ENCODE measurements around the gene LARGE1.
"Not testable (repeated sequence)": the region's sequence is repeated elsewhere in the genome, so short reads cannot be mapped to it uniquely, and the experiment has no call there.

Gene LARGE1

GRCh38 chr22:33578752-33579151 lies 341.5 kb downstream of the LARGE1 start:
- DNase-seq: no peak

GRCh38 chr22:33577862-33578411 lies 342.3 kb downstream of the LARGE1 start:
- no peak for DNase-seq

- DNase-seq: no peak
Observed at GRCh38 chr22:33576205-33576604, 344.1 kb downstream of the LARGE1 start.

GRCh38 chr22:33575771-33576170 lies 344.5 kb downstream of the LARGE1 start:
- DNase-seq: no peak

GRCh38 chr22:33575041-33575440 lies 345.2 kb downstream of the LARGE1 start:
- DNase-seq: no peak

GRCh38 chr22:33573479-33573878 lies 346.8 kb downstream of the LARGE1 start:
- no peak for DNase-seq

- DNase-seq: no peak
Observed at GRCh38 chr22:33572086-33572485, 348.2 kb downstream of the LARGE1 start.

GRCh38 chr22:33570110-33570509 lies 350.2 kb downstream of the LARGE1 start:
- no peak for DNase-seq

- no peak for DNase-seq
Observed at GRCh38 chr22:33569559-33569958, 350.7 kb downstream of the LARGE1 start.

- DNase-seq: no peak
Observed at GRCh38 chr22:33569018-33569417, 351.3 kb downstream of the LARGE1 start.

GRCh38 chr22:33566495-33566894 lies 353.8 kb downstream of the LARGE1 start:
- not testable (repeated sequence) for DNase-seq

- DNase-seq: no peak
Observed at GRCh38 chr22:33565580-33565995, 354.7 kb downstream of the LARGE1 start.

GRCh38 chr22:33564683-33565082 lies 355.6 kb downstream of the LARGE1 start:
- no peak for DNase-seq

GRCh38 chr22:33563220-33563964 lies 356.9 kb downstream of the LARGE1 start:
- no peak for DNase-seq

- DNase-seq: no peak
Observed at GRCh38 chr22:33562501-33562900, 357.8 kb downstream of the LARGE1 start.

GRCh38 chr22:33561149-33561807 lies 359.0 kb downstream of the LARGE1 start:
- DNase-seq: no peak

GRCh38 chr22:33557836-33558235 lies 362.4 kb downstream of the LARGE1 start:
- no peak for DNase-seq

- no peak for DNase-seq
Observed at GRCh38 chr22:33555814-33556522, 364.3 kb downstream of the LARGE1 start.

GRCh38 chr22:33553493-33553892 lies 366.8 kb downstream of the LARGE1 start:
- no peak for DNase-seq

- no peak for DNase-seq
Observed at GRCh38 chr22:33544707-33545106, 375.6 kb downstream of the LARGE1 start.

GRCh38 chr22:33542722-33543121 lies 377.6 kb downstream of the LARGE1 start:
- DNase-seq: no peak

- no peak for DNase-seq
Observed at GRCh38 chr22:33542153-33542552, 378.1 kb downstream of the LARGE1 start.

GRCh38 chr22:33539902-33540751 lies 380.1 kb downstream of the LARGE1 start:
- DNase-seq: no peak
